ENCODE data around the gene KCNC1.

KCNC1 gene

GRCh38 chr11:17718510-17718962 lies 16.0 kb upstream of the KCNC1 start:
- no peak for TF ChIP-seq SIN3A (IDR thresholded peaks at IDR 0.05; ENCODE audit: borderline replicate concordance, insufficient read depth, low read length)
- TF ChIP-seq TAF1 (IDR thresholded peaks at IDR 0.05; ENCODE audit: borderline replicate concordance, insufficient read depth, low read length), result no peak
- TF ChIP-seq REST (IDR thresholded peaks at IDR 0.05; ENCODE audit: insufficient read depth in 1 of 2, low read depth in 2 of 2, low read length in 2 of 2), result no peak
- TF ChIP-seq FOXP2 (optimal IDR thresholded peaks at IDR 0.05; ENCODE audit: borderline replicate concordance, extremely low read depth, extremely low read length, insufficient read depth), result no peak
- TF ChIP-seq POLR2AphosphoS5 (IDR thresholded peaks at IDR 0.05; ENCODE audit: low read depth, low read length), result no peak

GRCh38 chr11:17719028-17719937 lies 15.3 kb upstream of the KCNC1 start, which contains the start of gene MYOD1:
MYOD1 (plus strand) TSS chr11:17719571; CDS start chr11:17719783, 212 bp downstream.
- no peak for TF ChIP-seq FOXP2 (optimal IDR thresholded peaks at IDR 0.05; ENCODE audit: borderline replicate concordance, extremely low read depth, extremely low read length, insufficient read depth)
- TF ChIP-seq TAF1 (IDR thresholded peaks at IDR 0.05; ENCODE audit: borderline replicate concordance, insufficient read depth, low read length), result no peak
- TF ChIP-seq SIN3A (IDR thresholded peaks at IDR 0.05; ENCODE audit: borderline replicate concordance, insufficient read depth, low read length), result no peak
- no peak for TF ChIP-seq REST (IDR thresholded peaks at IDR 0.05; ENCODE audit: insufficient read depth in 1 of 2, low read depth in 2 of 2, low read length in 2 of 2)
- no peak for TF ChIP-seq POLR2AphosphoS5 (IDR thresholded peaks at IDR 0.05; ENCODE audit: low read depth, low read length)

- TF ChIP-seq TAF1 (IDR thresholded peaks at IDR 0.05; ENCODE audit: borderline replicate concordance, insufficient read depth, low read length) (no peak), FOXP2 (optimal IDR thresholded peaks at IDR 0.05; ENCODE audit: borderline replicate concordance, extremely low read depth, extremely low read length, insufficient read depth) (no peak), SIN3A (IDR thresholded peaks at IDR 0.05; ENCODE audit: borderline replicate concordance, insufficient read depth, low read length) (no peak), REST (IDR thresholded peaks at IDR 0.05; ENCODE audit: insufficient read depth in 1 of 2, low read depth in 2 of 2, low read length in 2 of 2) (no peak), POLR2AphosphoS5 (IDR thresholded peaks at IDR 0.05; ENCODE audit: low read depth, low read length) (no peak)
Measured at GRCh38 chr11:17719938-17720795, 14.4 kb upstream of the KCNC1 start.

- TF ChIP-seq TAF1 (IDR thresholded peaks at IDR 0.05; ENCODE audit: borderline replicate concordance, insufficient read depth, low read length), result no peak
- no peak for TF ChIP-seq REST (IDR thresholded peaks at IDR 0.05; ENCODE audit: insufficient read depth in 1 of 2, low read depth in 2 of 2, low read length in 2 of 2)
- TF ChIP-seq SIN3A (IDR thresholded peaks at IDR 0.05; ENCODE audit: borderline replicate concordance, insufficient read depth, low read length), result no peak
- TF ChIP-seq FOXP2 (optimal IDR thresholded peaks at IDR 0.05; ENCODE audit: borderline replicate concordance, extremely low read depth, extremely low read length, insufficient read depth), result no peak
- TF ChIP-seq POLR2AphosphoS5 (IDR thresholded peaks at IDR 0.05; ENCODE audit: low read depth, low read length), result no peak
Measured at GRCh38 chr11:17720796-17721171, 13.8 kb upstream of the KCNC1 start.
